Measurements from ENCODE around the gene SPATA33. TPM values are rescaled to one million over a fixed set of nuclear protein-coding genes. Genes with fewer than 3 reads are reported as not detected.

SPATA33 gene
- polyA plus RNA-seq (2013, experiment 1 of 2), result 11.8 TPM
- polyA plus RNA-seq (2013, experiment 2 of 2), result 8.7 TPM

- Histone ChIP-seq H3K27ac (ENCODE audit: low read depth, low read length, severe bottlenecking) (peak within 1 kb of the TSS; percentile 53), H3K4me1 (ENCODE audit: control insufficient read depth, insufficient read depth, low read length, poor library complexity, severe bottlenecking) (peaks cover 7% of the 10 kb centered on the region), H3K36me3 (ENCODE audit: control insufficient read depth, insufficient read depth, low read length) (peaks cover 53% of the 10 kb centered on the region), H3K4me3 (ENCODE audit: extremely low read depth, insufficient read depth, low read length, poor library complexity, severe bottlenecking) (peak within 1 kb of the TSS; percentile 92), H3K9me3 (ENCODE audit: control insufficient read depth, low read length) (peaks cover 4% of the 10 kb centered on the region)
- WGBS, 2 experiments (ENCODE audit: insufficient coverage in 2 of 2), result 0% methylated on average over 95 to 99 of the region's 99 CpGs
These were observed at the start of gene SPATA33, which contains the start of gene CHMP1A for GRCh38 chr16:89657442-89658220. Gene SPATA33 (plus strand): TSS chr16:89657836. CDS start chr16:89657912, 76 bp downstream. Gene CHMP1A (minus strand): TSS chr16:89657708. CDS start chr16:89657588, 120 bp downstream.

GRCh38 chr16:89607937-89608740 lies 49.5 kb upstream of the SPATA33 start:
- 95% methylated on average over 32 of the region's 32 CpGs for WGBS, 2 experiments (ENCODE audit: insufficient coverage in 2 of 2)
- H3K36me3 ChIP-seq (ENCODE audit: control insufficient read depth, insufficient read depth, low read length), result no peaks in the 10 kb centered on the region
- no peak overlapping the region for H3K27ac ChIP-seq (ENCODE audit: low read depth, low read length, severe bottlenecking)
- peaks cover 4% of the 10 kb centered on the region for H3K4me1 ChIP-seq (ENCODE audit: control insufficient read depth, insufficient read depth, low read length, poor library complexity, severe bottlenecking)
- H3K9me3 ChIP-seq (ENCODE audit: control insufficient read depth, low read length), result no peaks in the 10 kb centered on the region
- no peak overlapping the region for H3K4me3 ChIP-seq (ENCODE audit: extremely low read depth, insufficient read depth, low read length, poor library complexity, severe bottlenecking)

- no peaks in the 10 kb centered on the region for H3K9me3 ChIP-seq (ENCODE audit: control insufficient read depth, low read length)
- H3K4me1 ChIP-seq (ENCODE audit: control insufficient read depth, insufficient read depth, low read length, poor library complexity, severe bottlenecking), result peaks cover 4% of the 10 kb centered on the region
- H3K27ac ChIP-seq (ENCODE audit: low read depth, low read length, severe bottlenecking), result no peak overlapping the region
- WGBS, 2 experiments (ENCODE audit: insufficient coverage in 2 of 2), result no CpG with 5 or more reads among the region's 1 CpG
- H3K4me3 ChIP-seq (ENCODE audit: extremely low read depth, insufficient read depth, low read length, poor library complexity, severe bottlenecking), result no peak overlapping the region
- no peaks in the 10 kb centered on the region for H3K36me3 ChIP-seq (ENCODE audit: control insufficient read depth, insufficient read depth, low read length)
These were observed 47.6 kb upstream of the SPATA33 start for GRCh38 chr16:89610108-89610453.

- H3K36me3 ChIP-seq (ENCODE audit: control insufficient read depth, insufficient read depth, low read length), result no peaks in the 10 kb centered on the region
- 93 to 94% methylated on average over 17 to 20 of the region's 20 CpGs for WGBS, 2 experiments (ENCODE audit: insufficient coverage in 2 of 2)
These were observed 45.0 kb upstream of the SPATA33 start for GRCh38 chr16:89612415-89613166.

GRCh38 chr16:89613231-89613953 lies 44.2 kb upstream of the SPATA33 start, which contains the start of gene DPEP1:
Gene DPEP1 (plus strand): TSS chr16:89613642. CDS start chr16:89630411, 16,769 bp downstream.
- H3K36me3 ChIP-seq (ENCODE audit: control insufficient read depth, insufficient read depth, low read length), result no peaks in the 10 kb centered on the region
- no peaks in the 10 kb centered on the region for H3K9me3 ChIP-seq (ENCODE audit: control insufficient read depth, low read length)
- H3K4me1 ChIP-seq (ENCODE audit: control insufficient read depth, insufficient read depth, low read length, poor library complexity, severe bottlenecking), result no peaks in the 10 kb centered on the region
- no peak within 1 kb of the TSS for H3K4me3 ChIP-seq (ENCODE audit: extremely low read depth, insufficient read depth, low read length, poor library complexity, severe bottlenecking)
- no peak within 1 kb of the TSS for H3K27ac ChIP-seq (ENCODE audit: low read depth, low read length, severe bottlenecking)
- WGBS, 2 experiments (ENCODE audit: insufficient coverage in 2 of 2), result 86 to 90% methylated on average over 16 of the region's 19 CpGs

More at GRCh38 chr16:89612415-89613166, 45.0 kb upstream of the SPATA33 start:
- Histone ChIP-seq H3K27ac (ENCODE audit: low read depth, low read length, severe bottlenecking) (no peak overlapping the region), H3K4me3 (ENCODE audit: extremely low read depth, insufficient read depth, low read length, poor library complexity, severe bottlenecking) (no peak overlapping the region), H3K9me3 (ENCODE audit: control insufficient read depth, low read length) (no peaks in the 10 kb centered on the region), H3K4me1 (ENCODE audit: control insufficient read depth, insufficient read depth, low read length, poor library complexity, severe bottlenecking) (peaks cover 2% of the 10 kb centered on the region)

GRCh38 chr16:89613954-89614459 lies 43.6 kb upstream of the SPATA33 start:
- H3K4me1 ChIP-seq (ENCODE audit: control insufficient read depth, insufficient read depth, low read length, poor library complexity, severe bottlenecking), result no peaks in the 10 kb centered on the region
- H3K27ac ChIP-seq (ENCODE audit: low read depth, low read length, severe bottlenecking), result no peak overlapping the region
- H3K4me3 ChIP-seq (ENCODE audit: extremely low read depth, insufficient read depth, low read length, poor library complexity, severe bottlenecking), result no peak overlapping the region
- no peaks in the 10 kb centered on the region for H3K36me3 ChIP-seq (ENCODE audit: control insufficient read depth, insufficient read depth, low read length)
- 96 to 97% methylated on average over 17 to 18 of the region's 22 CpGs for WGBS, 2 experiments (ENCODE audit: insufficient coverage in 2 of 2)
- H3K9me3 ChIP-seq (ENCODE audit: control insufficient read depth, low read length), result no peaks in the 10 kb centered on the region

- Histone ChIP-seq H3K9me3 (ENCODE audit: control insufficient read depth, low read length) (no peaks in the 10 kb centered on the region), H3K27ac (ENCODE audit: low read depth, low read length, severe bottlenecking) (no peak overlapping the region), H3K4me3 (ENCODE audit: extremely low read depth, insufficient read depth, low read length, poor library complexity, severe bottlenecking) (no peak overlapping the region), H3K36me3 (ENCODE audit: control insufficient read depth, insufficient read depth, low read length) (no peaks in the 10 kb centered on the region), H3K4me1 (ENCODE audit: control insufficient read depth, insufficient read depth, low read length, poor library complexity, severe bottlenecking) (no peaks in the 10 kb centered on the region)
- 91 to 95% methylated on average over 10 to 12 of the region's 13 CpGs for WGBS, 2 experiments (ENCODE audit: insufficient coverage in 2 of 2)
These were observed 42.5 kb upstream of the SPATA33 start for GRCh38 chr16:89615176-89615575.

- Histone ChIP-seq H3K36me3 (ENCODE audit: control insufficient read depth, insufficient read depth, low read length) (no peaks in the 10 kb centered on the region), H3K9me3 (ENCODE audit: control insufficient read depth, low read length) (no peaks in the 10 kb centered on the region), H3K4me1 (ENCODE audit: control insufficient read depth, insufficient read depth, low read length, poor library complexity, severe bottlenecking) (no peaks in the 10 kb centered on the region), H3K27ac (ENCODE audit: low read depth, low read length, severe bottlenecking) (no peak overlapping the region), H3K4me3 (ENCODE audit: extremely low read depth, insufficient read depth, low read length, poor library complexity, severe bottlenecking) (no peak overlapping the region)
- WGBS, 2 experiments (ENCODE audit: insufficient coverage in 2 of 2), result 53 to 76% methylated on average over 8 to 14 of the region's 17 CpGs
These were observed 42.0 kb upstream of the SPATA33 start for GRCh38 chr16:89615596-89616090.

- 92 to 96% methylated on average over 20 of the region's 20 CpGs for WGBS, 2 experiments (ENCODE audit: insufficient coverage in 2 of 2)
- Histone ChIP-seq H3K4me3 (ENCODE audit: extremely low read depth, insufficient read depth, low read length, poor library complexity, severe bottlenecking) (no peak overlapping the region), H3K9me3 (ENCODE audit: control insufficient read depth, low read length) (no peaks in the 10 kb centered on the region), H3K27ac (ENCODE audit: low read depth, low read length, severe bottlenecking) (no peak overlapping the region), H3K4me1 (ENCODE audit: control insufficient read depth, insufficient read depth, low read length, poor library complexity, severe bottlenecking) (no peaks in the 10 kb centered on the region), H3K36me3 (ENCODE audit: control insufficient read depth, insufficient read depth, low read length) (no peaks in the 10 kb centered on the region)
These were observed 41.0 kb upstream of the SPATA33 start for GRCh38 chr16:89616623-89617022.
